ENCODE data around the gene M1AP.

M1AP gene

DNA sequence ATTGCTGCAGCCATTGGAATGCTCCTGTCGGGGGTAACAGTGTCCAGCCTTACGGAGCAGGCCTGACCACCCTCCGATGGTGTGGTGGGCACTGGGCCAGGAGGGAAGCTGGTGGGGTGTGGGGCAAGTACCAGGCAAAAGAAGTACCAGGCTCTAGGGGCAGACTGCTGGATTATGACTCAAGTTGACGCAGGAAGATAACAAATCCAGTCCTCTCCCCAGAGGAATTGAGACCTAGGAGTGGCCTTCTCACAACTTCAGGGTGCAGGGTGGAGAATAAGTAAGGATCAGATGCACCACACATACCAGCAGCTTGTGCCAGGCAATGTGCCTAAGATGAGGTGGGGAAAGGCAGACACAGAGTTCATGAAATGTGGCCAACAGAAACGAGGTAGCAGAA lies 43.8 kb upstream of the M1AP start:
- DNase-seq (ENCODE audit: low read depth), result no peak
- TF ChIP-seq, protein P1, sequence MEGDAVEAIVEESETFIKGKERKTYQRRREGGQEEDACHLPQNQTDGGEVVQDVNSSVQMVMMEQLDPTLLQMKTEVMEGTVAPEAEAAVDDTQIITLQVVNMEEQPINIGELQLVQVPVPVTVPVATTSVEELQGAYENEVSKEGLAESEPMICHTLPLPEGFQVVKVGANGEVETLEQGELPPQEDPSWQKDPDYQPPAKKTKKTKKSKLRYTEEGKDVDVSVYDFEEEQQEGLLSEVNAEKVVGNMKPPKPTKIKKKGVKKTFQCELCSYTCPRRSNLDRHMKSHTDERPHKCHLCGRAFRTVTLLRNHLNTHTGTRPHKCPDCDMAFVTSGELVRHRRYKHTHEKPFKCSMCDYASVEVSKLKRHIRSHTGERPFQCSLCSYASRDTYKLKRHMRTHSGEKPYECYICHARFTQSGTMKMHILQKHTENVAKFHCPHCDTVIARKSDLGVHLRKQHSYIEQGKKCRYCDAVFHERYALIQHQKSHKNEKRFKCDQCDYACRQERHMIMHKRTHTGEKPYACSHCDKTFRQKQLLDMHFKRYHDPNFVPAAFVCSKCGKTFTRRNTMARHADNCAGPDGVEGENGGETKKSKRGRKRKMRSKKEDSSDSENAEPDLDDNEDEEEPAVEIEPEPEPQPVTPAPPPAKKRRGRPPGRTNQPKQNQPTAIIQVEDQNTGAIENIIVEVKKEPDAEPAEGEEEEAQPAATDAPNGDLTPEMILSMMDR (conservative IDR thresholded peaks at IDR 0.05; ENCODE audit: control insufficient read depth, insufficient read depth, low read depth, low read length), result no peak
- H3K4me3 ChIP-seq (ENCODE audit: control insufficient read depth, low read depth, low read length), result no peak overlapping the region

- peak; percentile 71 for DNase-seq (ENCODE audit: low read depth)
- TF ChIP-seq, protein P1 (conservative IDR thresholded peaks at IDR 0.05; ENCODE audit: control insufficient read depth, insufficient read depth, low read depth, low read length), result peak; percentile 90
- no peak overlapping the region for H3K4me3 ChIP-seq (ENCODE audit: control insufficient read depth, low read depth, low read length)
These were observed 42.4 kb upstream of the M1AP start for GRCh38 chr2:74690571-74690970.

GRCh38 chr2:74689671-74690070 lies 41.5 kb upstream of the M1AP start:
- no peak for DNase-seq (ENCODE audit: low read depth)
- no peak overlapping the region for H3K4me3 ChIP-seq (ENCODE audit: control insufficient read depth, low read depth, low read length)
- TF ChIP-seq, protein P1 (conservative IDR thresholded peaks at IDR 0.05; ENCODE audit: control insufficient read depth, insufficient read depth, low read depth, low read length), result no peak

- TF ChIP-seq, protein P1 (conservative IDR thresholded peaks at IDR 0.05; ENCODE audit: control insufficient read depth, insufficient read depth, low read depth, low read length), result no peak
- H3K4me3 ChIP-seq (ENCODE audit: control insufficient read depth, low read depth, low read length), result no peak overlapping the region
- no peak for DNase-seq (ENCODE audit: low read depth)
These were observed 40.8 kb upstream of the M1AP start for GRCh38 chr2:74688881-74689280.

GRCh38 chr2:74685408-74685807 lies 37.3 kb upstream of the M1AP start:
- H3K4me3 ChIP-seq (ENCODE audit: control insufficient read depth, low read depth, low read length), result no peak overlapping the region
- TF ChIP-seq, protein P1 (conservative IDR thresholded peaks at IDR 0.05; ENCODE audit: control insufficient read depth, insufficient read depth, low read depth, low read length), result no peak
- DNase-seq (ENCODE audit: low read depth), result no peak

GRCh38 chr2:74682501-74682900 lies 34.4 kb upstream of the M1AP start:
- TF ChIP-seq, protein P1 (conservative IDR thresholded peaks at IDR 0.05; ENCODE audit: control insufficient read depth, insufficient read depth, low read depth, low read length), result no peak
- no peak for DNase-seq (ENCODE audit: low read depth)

GRCh38 chr2:74679615-74680014 lies 31.5 kb upstream of the M1AP start:
- no peak for DNase-seq (ENCODE audit: low read depth)
- H3K4me3 ChIP-seq (ENCODE audit: control insufficient read depth, low read depth, low read length), result no peak overlapping the region
- TF ChIP-seq, protein P1 (conservative IDR thresholded peaks at IDR 0.05; ENCODE audit: control insufficient read depth, insufficient read depth, low read depth, low read length), result no peak

More at GRCh38 chr2:74682501-74682900, 34.4 kb upstream of the M1AP start:
- no peak overlapping the region for H3K4me3 ChIP-seq (ENCODE audit: control insufficient read depth, low read depth, low read length)
